Gastrocnemius medialis (tissue), 4 donors: ENCODE data around the gene COL23A1. TPM values are rescaled to one million over a fixed set of nuclear protein-coding genes. Genes with fewer than 3 reads are reported as not detected.

Experiments used
- ATAC-seq, 2 donors: fragments of 150-250 bp; one replicate each; pipeline ENCODE4 v1.9.1; 2016
- DNase-seq, 2 donors: peaks; one replicate each; pipeline ENCODE4 v3.0.0-alpha.2; 2019
- H3K27ac ChIP-seq, 4 donors: fragments of 200-600 bp; sonication (generic); 1 replicate in 1 of 4; 2 replicates in 3 of 4; pipeline ENCODE4 v1.5.1; 2016 to 2018; ENCODE audit warnings: mild to moderate bottlenecking in 2 of 4, moderate library complexity in 1 of 4
- H3K27me3 ChIP-seq, 3 donors: fragments of 200-600 bp; sonication (generic) in 2 of 3; 1 replicate in 1 of 3; 2 replicates in 2 of 3; pipeline versions ENCODE4 v1.5.1 to v1.6.0; 2016 to 2019; ENCODE audit warnings: mild to moderate bottlenecking in 1 of 3, moderate library complexity in 1 of 3
- H3K36me3 ChIP-seq, 2 donors: fragments of 200-600 bp; sonication (generic) in 1 of 2; one replicate each; pipeline ENCODE4 v1.5.1; 2017 to 2018
- H3K4me1 ChIP-seq, 2 donors: fragments of 200-600 bp; sonication (generic) in 1 of 2; one replicate each; pipeline ENCODE4 v1.5.1; 2016 to 2017; ENCODE audit warnings: mild to moderate bottlenecking in 2 of 2
- H3K4me3 ChIP-seq, 4 donors: fragments of 200-600 bp; sonication (generic) in 3 of 4; 1 replicate in 1 of 4; 2 replicates in 3 of 4; pipeline ENCODE4 v1.5.1; 2016 to 2019; ENCODE audit warnings: mild to moderate bottlenecking in 2 of 4
- H3K9me3 ChIP-seq, 3 donors: fragments of 200-600 bp; sonication (generic) in 2 of 3; 1 replicate in 1 of 3; 2 replicates in 2 of 3; pipeline ENCODE4 v1.5.1; 2016 to 2019
- POLR2A ChIP-seq, 2 donors: fragments of 450-650 bp; IDR thresholded peaks; one replicate each; pipeline ENCODE4 v1.6.1; 2017; ENCODE audit warnings: antibody characterized with exemption in 2 of 2, mild to moderate bottlenecking in 2 of 2, moderate library complexity in 2 of 2
- in situ Hi-C, 4 donors: fragments of 200-750 bp; cut with MboI; loops; one replicate each; pipeline versions ENCODE4 v1.15.0 to v1.8.0; 2017; ENCODE audit warnings: low sequenced_read_pairs in 4 of 4
- intact Hi-C: fragments of 100-400 bp; cut with DNase I; formaldehyde crosslinking; loops from one replicate; pipeline ENCODE4 v1.15.1; 2023; ENCODE audit warnings: low total_unique reads
- total RNA-seq, 4 donors: library from RNA; depleted of rRNA; stranded (reverse); fragments of >200 nt; gene quantifications; one replicate each; pipeline versions ENCODE4 v1.1.0 to v1.2.3, GENCODE V29; 2016
- TF ChIP-seq, protein P1 (sequence below), 5 experiments: fragments of 450-650 bp in 3 of 5; fragments of 200-600 bp in 2 of 5; sonication (generic) in 2 of 5; IDR thresholded peaks in 4 of 5; conservative IDR thresholded peaks in 1 of 5; 1 replicate in 4 of 5; 2 replicates in 1 of 5; pipeline ENCODE4 v1.5.1; 2016 to 2019; ENCODE audit warnings: antibody characterized with exemption in 5 of 5, mild to moderate bottlenecking in 3 of 5, moderate library complexity in 3 of 5

COL23A1 gene
- total RNA-seq, 4 donors from 2014 or later: 0.62 to 1.1 (median 0.97) TPM; not detected in 1

DNA sequence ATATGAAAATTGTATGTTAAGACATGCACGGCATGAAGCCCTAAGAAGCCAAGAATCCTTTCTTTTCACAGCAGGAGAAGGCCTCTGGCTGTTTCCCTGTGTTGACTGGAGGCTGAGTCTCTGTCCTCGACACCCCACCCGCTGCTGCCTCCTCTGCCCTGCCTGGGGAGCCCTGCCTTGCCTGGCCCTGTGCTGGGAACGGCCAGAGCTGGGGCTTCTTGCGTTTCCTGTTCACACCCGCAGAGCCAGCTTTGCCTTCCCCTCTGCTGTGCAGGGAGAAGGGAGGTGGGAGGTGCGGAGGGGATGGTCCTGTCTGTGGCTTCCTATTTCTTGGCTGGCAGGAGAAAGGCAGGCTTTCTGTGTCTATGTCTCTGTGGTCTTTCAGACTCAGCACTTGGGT lies 396.2 kb downstream of the COL23A1 start:
- ATAC-seq: no peak
- TF ChIP-seq, protein P1, sequence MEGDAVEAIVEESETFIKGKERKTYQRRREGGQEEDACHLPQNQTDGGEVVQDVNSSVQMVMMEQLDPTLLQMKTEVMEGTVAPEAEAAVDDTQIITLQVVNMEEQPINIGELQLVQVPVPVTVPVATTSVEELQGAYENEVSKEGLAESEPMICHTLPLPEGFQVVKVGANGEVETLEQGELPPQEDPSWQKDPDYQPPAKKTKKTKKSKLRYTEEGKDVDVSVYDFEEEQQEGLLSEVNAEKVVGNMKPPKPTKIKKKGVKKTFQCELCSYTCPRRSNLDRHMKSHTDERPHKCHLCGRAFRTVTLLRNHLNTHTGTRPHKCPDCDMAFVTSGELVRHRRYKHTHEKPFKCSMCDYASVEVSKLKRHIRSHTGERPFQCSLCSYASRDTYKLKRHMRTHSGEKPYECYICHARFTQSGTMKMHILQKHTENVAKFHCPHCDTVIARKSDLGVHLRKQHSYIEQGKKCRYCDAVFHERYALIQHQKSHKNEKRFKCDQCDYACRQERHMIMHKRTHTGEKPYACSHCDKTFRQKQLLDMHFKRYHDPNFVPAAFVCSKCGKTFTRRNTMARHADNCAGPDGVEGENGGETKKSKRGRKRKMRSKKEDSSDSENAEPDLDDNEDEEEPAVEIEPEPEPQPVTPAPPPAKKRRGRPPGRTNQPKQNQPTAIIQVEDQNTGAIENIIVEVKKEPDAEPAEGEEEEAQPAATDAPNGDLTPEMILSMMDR (IDR thresholded peaks at IDR 0.05 in 4 of 5, conservative IDR thresholded peaks at IDR 0.05 in 1 of 5): no peak
- no peak for TF ChIP-seq POLR2A (IDR thresholded peaks at IDR 0.05)
- Histone ChIP-seq H3K9me3 (no peaks in the 10 kb centered on the region), H3K27me3 (no peaks in the 10 kb centered on the region), H3K27ac (no peak overlapping the region), H3K4me3 (no peak overlapping the region), H3K36me3 (no peaks in the 10 kb centered on the region), H3K4me1 (no peaks in the 10 kb centered on the region)
- DNase-seq: no peak
- intact Hi-C loops (no loop called here), in situ Hi-C loops (no loop called here)

DNA sequence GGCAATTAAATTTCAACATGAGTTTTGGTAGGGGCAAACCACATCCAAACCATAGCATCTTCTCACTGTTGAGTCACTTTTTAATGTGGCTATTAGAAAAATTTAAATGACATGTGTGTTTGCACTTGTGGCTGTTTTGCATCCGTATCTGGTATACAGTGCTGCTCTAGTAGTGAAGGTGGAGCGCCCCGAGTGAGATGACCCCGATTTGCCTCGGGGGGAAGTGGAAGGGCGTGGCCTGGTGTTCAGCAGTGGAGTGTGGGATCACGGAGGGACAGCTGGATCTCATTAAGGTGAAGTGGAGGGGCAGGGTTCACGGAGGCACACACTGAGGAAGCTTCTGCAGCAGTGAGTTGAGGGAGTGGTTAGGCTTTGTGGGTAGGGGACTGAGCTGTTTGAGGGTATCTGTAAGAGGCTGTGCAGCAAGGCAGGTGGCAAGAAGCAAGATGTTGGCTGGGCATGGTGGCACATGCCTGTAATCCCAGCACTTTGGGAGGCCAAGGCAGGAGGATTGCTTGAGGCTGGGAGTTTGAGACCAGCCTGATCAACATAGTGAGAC lies 396.9 kb downstream of the COL23A1 start:
- intact Hi-C loops (no loop called here), in situ Hi-C loops (no loop called here)
- H3K4me1 ChIP-seq: no peaks in the 10 kb centered on the region
- no peak overlapping the region for H3K4me3 ChIP-seq
- no peaks in the 10 kb centered on the region for H3K36me3 ChIP-seq
- ATAC-seq (no peak), DNase-seq (no peak)
- H3K27ac ChIP-seq: no peak overlapping the region
- H3K27me3 ChIP-seq: no peaks in the 10 kb centered on the region
- no peaks in the 10 kb centered on the region for H3K9me3 ChIP-seq
- no peak for TF ChIP-seq POLR2A (IDR thresholded peaks at IDR 0.05)
- TF ChIP-seq, protein P1 (IDR thresholded peaks at IDR 0.05 in 4 of 5, conservative IDR thresholded peaks at IDR 0.05 in 1 of 5): no peak

DNA sequence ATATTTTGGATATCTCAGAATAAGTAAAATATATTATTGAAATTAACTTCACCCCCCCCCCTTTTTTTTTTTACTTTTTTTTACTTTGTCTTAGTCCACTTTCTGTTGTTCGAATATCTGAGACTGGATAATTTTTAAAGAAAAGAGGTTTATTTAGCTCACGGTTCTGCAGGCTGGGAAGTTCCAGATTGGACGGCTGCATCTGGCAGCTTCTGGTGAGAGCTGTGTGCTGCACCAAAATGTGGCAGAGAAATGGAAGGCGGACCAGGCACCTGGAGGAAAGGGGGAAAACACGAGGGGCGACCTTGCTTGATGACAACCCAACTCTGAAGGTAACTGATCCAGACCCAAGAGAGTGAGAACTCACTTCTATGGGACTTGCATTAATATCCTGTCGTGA lies 397.4 kb downstream of the COL23A1 start:
- no peaks in the 10 kb centered on the region for H3K27me3 ChIP-seq
- H3K9me3 ChIP-seq: no peaks in the 10 kb centered on the region
- H3K36me3 ChIP-seq: no peaks in the 10 kb centered on the region
- intact Hi-C loops (no loop called here), in situ Hi-C loops (no loop called here)
- DNase-seq (no peak), ATAC-seq (no peak)
- H3K4me3 ChIP-seq: no peak overlapping the region
- H3K27ac ChIP-seq: no peak overlapping the region
- no peaks in the 10 kb centered on the region for H3K4me1 ChIP-seq
- TF ChIP-seq, protein P1 (IDR thresholded peaks at IDR 0.05 in 4 of 5, conservative IDR thresholded peaks at IDR 0.05 in 1 of 5): no peak
- TF ChIP-seq POLR2A (IDR thresholded peaks at IDR 0.05): no peak

DNA sequence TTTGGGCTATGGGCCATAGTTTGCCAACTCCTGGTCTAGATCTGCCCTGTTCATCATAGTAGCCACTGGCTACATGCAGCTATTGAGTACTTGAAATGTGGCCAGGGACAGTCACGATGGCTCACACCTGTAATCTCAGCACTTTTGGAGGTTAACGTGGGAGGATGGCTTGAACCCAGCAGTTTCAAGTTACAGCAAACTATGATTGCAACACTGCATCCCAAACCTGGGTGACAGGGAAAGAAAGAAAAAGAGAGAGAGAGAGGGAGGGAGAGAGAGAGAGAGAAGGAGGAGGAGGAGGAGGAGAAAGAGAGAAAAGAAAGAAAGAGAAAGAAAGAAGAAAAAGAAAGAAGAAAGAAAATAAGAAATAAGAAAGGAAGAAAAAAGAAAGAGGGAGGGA lies 397.9 kb downstream of the COL23A1 start:
- no peaks in the 10 kb centered on the region for H3K9me3 ChIP-seq
- H3K4me1 ChIP-seq: no peaks in the 10 kb centered on the region
- intact Hi-C loops (no loop called here), in situ Hi-C loops (no loop called here)
- no peaks in the 10 kb centered on the region for H3K36me3 ChIP-seq
- DNase-seq (no peak), ATAC-seq (peak; percentile 64 to 77)
- no peak overlapping the region for H3K27ac ChIP-seq
- no peak overlapping the region for H3K4me3 ChIP-seq
- H3K27me3 ChIP-seq: no peaks in the 10 kb centered on the region
- no peak for TF ChIP-seq POLR2A (IDR thresholded peaks at IDR 0.05)
- TF ChIP-seq, protein P1 (IDR thresholded peaks at IDR 0.05 in 4 of 5, conservative IDR thresholded peaks at IDR 0.05 in 1 of 5): no peak

DNA sequence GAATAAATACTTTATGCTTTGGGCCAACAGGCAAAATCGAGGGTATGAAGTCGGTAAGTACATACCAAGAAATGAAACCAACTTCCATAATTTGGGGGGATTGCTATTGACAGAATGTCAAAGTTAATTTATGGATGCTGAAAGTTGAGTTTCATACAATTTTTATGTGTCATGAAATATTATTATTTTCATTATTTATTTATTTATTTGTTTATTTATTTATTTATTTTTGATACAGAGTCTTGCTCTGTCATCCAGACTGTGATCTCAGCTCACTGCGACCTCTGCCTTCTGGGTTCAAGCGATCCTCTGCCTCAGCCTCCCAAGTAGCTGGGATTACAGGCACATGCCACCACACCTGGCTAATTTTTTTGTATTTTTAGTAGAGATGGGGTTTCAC lies 398.5 kb downstream of the COL23A1 start:
- ATAC-seq: no peak
- no peaks in the 10 kb centered on the region for H3K27me3 ChIP-seq
- DNase-seq: no peak
- TF ChIP-seq POLR2A (IDR thresholded peaks at IDR 0.05): no peak
- TF ChIP-seq, protein P1 (IDR thresholded peaks at IDR 0.05 in 4 of 5, conservative IDR thresholded peaks at IDR 0.05 in 1 of 5): no peak
- in situ Hi-C loops (no loop called here), intact Hi-C loops (no loop called here)
- H3K27ac ChIP-seq: no peak overlapping the region
- H3K36me3 ChIP-seq: no peaks in the 10 kb centered on the region
- H3K9me3 ChIP-seq: no peaks in the 10 kb centered on the region
- no peak overlapping the region for H3K4me3 ChIP-seq
- no peaks in the 10 kb centered on the region for H3K4me1 ChIP-seq
